CD4-positive, alpha-beta T cell treated with Interleukin-4 for 4 hours (primary cell): ENCODE results near the gene FAF1.
A peak's percentile ranks its signal among the peaks of the same experiment; 100 is the strongest.
"Not testable (repeated sequence)": the region's sequence is repeated elsewhere in the genome, so short reads cannot be mapped to it uniquely, and the experiment has no call there.

Experiments used
- DNase-seq: peaks from one replicate; pipeline ENCODE4 v3.0.0-alpha.2; 2020

FAF1 gene

DNA sequence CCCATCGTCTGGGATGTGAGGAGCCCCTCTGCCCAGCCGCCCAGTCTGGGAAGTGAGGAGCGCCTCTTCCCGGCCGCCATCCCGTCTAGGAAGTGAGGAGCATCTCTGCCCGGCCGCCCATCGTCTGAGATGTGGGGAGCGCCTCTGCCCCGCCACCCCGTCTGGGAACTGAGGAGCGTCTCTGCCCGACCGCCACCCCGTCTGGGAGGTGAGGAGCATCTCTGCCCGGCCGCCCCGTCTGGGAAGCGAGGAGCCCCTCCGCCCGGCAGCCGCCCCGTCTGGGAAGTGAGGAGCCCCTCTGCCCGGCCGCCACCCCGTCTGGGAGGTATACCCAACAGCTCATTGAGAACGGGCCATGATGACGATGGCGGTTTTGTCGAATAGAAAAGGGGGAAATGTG is 7.5 kb downstream of the FAF1 start:
- not testable (repeated sequence) for DNase-seq

DNA sequence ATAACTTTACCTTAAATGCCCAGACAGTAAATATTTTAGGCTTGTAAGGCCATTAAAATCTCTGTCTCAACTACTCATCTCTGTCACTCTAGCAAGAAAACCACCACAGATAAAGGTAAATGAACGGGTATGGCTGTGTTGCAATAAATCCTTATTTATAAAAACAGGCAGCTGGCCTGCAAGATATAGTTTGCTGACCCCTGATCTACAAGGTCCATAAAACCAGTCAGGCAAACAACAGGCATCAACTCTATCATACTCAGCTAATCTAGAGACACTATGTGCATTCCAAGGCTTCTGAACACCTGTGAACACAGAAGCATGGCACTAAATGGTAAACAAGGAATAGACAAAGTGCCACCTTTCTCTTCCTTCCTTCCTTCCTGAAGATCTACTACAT is 9.7 kb downstream of the FAF1 start:
- no peak for DNase-seq

DNA sequence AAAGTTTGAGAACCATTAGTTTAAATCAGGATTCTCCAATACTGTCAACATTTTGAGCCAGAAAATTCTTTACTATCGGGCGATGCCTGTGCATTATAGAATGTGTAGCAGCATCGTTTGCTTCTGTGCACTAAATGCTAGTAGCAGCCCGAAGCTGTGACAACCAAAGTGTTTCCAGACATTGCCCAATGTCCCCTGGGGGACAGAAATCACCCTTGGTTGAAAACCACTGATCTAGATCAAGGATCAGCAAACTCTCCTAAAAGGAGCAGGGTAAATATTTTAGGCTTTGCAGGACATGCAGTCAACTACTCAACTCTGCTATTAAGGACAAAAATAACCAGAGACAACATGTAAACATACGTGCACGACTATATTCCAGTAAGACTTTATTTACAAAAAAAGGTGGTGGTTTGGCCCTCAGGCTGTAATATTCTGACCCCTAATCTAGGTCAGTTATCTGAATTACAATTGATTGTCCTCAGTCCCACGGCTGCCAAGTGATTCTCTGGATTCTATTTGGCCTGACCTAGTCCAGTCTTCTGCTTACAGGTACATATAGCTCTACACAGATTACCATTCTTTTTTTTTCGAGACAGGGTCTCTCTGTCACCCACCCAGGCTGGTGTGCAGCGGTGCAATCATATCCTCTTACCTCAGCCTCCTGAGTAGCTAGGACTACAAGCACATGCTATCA is 10.6 kb downstream of the FAF1 start:
- no peak for DNase-seq

DNA sequence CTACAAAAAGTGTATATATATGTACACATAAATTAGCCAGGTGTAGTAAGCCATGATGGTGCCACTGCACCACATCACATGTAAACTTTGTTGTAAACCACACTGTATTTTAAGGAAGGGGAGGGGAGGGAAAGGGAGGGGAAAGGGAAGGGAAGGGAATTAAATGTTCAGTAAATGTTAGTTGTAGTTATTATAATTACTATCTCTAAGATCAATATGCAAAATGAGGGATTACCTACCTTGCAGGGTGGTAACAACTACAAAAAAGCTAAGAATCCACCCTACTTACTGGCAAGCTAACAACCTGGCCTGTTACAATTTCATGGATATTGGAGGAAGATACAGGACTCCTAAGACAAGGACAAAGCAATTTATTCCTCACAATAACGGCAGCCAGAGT is 17.7 kb downstream of the FAF1 start:
- no peak for DNase-seq

DNA sequence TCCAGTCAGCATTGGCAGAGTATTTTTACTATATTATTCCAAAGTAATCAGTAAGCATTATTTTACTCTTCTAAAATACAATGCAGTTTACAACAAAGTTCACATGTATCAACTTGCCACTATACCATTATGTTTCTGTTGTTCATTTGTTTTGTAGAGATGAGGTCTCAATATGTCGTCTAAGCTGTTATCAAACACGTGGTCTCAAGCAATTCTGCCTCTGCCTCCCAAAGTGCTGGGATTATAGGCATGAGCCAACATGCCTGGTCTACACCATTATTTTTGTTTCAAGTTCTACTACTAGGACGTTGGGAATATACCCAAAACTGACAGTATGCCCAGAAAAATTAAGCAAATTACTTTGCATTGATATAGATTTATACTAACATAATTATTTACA is 19.8 kb downstream of the FAF1 start:
- DNase-seq: no peak

DNA sequence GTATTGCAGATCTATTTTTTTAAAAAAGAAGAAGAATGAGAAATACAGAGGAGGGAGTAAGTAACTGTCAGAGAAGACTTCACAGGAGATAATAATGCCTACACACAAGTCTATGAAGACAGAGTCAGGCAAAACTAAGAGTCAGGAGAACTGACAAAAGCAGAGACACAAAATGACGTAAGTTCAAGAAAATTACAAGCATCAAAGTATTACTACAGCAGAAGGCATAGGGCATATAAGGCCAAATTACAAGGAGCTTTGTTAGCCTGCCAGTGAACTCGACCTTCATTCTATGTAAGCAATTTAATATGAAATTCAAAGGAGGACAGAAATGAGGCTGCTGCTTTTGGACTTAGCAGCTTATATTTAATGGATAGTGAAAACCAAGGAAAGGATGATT is 23.7 kb downstream of the FAF1 start:
- no peak for DNase-seq

DNA sequence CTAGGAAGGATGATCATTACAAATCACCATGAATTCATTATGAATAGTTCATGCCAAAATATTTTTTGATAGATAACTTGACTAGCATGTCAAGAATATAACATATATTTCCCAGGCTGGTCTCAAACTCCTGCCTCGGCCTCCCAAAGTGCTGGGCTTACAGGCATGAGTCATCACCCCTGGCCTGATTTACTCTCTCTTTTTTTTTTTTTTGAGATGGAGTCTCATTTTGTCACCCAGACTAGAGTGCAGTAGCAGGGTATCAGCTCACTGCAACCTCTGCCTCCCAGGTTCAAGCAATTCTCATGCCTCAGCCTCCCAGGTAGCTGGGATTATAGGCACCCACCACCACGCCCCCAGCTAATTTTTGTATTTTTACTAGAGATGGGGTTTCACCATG is 24.8 kb downstream of the FAF1 start:
- DNase-seq: not testable (repeated sequence)

DNA sequence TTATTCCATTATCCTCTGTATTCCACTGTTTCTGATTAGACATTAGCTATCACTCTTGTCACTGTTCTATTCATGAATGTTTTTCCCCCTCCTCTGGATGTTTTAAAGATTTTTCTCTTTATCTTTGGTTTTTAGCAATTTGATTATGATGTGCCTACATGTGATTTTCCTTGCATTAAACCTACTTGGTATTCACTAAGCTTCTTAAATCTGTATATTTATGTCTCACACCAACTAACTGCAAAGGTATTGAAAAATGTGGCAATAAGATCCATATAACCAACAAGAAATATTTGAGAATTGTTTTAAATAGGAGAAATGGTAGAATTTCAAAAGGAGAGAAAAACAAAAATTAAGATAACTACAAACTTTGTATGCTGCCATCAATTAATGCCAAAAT is 25.2 kb downstream of the FAF1 start:
- no peak for DNase-seq

DNA sequence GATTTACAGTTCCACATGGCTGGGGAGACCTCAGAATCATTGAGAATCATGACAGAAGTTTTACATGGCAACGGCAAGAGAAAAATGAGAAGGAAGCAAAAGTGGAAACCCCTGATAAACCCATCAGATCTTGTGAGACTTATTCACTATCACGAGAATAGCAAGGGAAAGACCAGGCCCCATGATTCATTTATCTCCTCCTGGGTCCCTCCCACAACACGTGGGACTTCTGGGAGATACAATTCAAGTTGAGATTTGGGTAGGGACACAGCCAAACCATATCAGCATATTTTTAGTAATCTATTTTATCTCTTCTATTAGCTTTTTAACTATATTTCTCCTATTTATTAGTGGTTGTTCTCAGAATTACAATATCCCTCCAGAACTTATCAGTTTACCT is 26.3 kb downstream of the FAF1 start:
- not testable (repeated sequence) for DNase-seq

DNA sequence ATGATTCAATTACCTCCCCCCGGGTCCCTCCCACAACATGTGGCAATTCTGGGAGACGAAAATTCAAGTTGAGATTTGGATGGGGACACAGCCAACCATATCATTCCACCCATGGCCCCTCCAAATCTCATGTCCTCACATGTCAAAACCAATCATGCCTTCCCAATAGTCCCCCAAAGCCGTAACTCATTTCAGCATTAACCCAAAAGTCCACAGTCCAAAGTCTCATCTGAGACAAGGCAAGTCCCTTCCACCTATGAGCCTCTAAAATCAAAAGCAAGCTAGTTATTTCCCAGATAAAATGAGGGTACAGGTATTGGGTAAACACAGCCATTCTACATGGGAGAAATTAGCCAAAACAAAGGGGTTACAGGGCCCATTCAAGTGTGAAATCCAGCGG is 28.0 kb downstream of the FAF1 start:
- not testable (repeated sequence) for DNase-seq

DNA sequence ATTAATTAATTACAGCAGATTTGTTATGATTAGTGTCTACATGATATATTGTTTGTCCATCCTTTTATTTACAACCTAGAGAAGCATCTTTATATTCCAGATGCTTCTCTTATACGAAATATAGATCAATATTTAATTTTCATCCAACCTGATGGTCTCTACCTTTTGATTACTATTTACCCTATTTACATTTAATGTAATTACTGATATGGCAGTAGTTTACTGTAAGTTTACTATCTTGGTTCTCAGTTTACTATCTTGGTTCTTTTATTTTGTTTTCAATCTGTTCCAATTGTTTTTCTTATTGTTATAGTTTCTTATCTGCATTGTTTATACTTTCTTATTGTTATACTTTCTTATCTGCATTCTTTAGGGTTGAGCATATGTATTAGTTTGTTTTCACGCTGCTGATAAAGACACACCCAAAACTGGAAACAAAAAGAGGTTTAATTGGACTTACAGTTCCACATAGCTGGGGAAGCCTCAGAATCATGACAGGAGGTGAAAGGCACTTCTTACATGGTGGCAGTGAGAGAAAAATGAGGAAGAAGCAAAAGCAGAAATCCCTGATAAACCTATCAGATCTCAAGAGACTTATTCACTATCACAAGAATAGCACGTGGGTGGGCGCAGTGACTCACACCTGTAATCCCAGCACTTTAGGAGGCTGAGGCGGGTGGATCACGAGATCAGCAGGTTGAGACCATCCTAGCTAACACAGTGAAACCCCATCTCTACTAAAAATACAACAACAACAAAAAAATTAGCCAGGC is 28.9 kb downstream of the FAF1 start:
- DNase-seq: no peak

DNA sequence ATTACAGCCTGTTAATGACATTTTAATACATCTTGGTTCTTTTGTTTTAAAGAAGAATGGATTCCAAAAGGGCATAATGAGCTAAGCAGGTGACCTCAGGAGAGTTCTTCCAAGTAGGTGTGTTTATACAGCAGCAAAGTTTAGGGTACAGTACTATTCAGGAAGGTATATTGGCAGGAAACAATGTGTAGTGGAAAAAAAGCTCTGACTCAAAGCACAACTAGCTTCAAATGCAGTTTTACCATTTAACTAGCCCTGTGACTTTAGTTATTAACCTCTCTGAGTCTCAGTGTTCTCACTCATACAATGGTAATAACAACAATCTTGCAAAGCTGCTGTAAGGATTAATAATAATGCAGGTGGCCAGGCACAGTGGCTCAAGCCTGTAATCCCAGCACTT is 29.9 kb downstream of the FAF1 start:
- no peak for DNase-seq

DNA sequence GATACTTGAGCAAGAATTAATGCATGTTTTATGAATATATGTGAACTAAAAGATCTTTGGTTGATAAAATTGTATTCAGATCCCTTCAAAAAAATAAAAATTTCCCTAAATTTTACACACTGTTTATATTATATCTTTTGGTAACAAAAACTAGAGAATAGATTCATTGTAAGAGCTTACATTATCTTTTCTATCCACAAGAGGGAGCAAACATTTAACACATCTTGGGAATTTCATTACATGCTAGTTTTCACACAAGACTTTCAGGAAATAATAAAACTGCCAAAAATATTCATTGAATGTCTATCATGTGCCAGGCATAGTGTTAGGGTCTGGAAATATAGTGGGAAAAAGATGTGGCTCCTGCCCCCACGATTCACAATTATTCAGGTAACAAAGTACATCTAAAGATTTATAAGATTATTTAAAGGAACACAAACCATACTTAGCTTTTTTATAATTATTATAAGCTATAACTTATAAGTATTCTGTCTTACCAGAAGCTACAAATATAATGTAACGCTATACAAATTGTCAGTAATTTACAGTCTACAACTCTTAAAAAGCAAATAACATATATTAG is 30.6 kb downstream of the FAF1 start:
- DNase-seq: peak; percentile 26

DNA sequence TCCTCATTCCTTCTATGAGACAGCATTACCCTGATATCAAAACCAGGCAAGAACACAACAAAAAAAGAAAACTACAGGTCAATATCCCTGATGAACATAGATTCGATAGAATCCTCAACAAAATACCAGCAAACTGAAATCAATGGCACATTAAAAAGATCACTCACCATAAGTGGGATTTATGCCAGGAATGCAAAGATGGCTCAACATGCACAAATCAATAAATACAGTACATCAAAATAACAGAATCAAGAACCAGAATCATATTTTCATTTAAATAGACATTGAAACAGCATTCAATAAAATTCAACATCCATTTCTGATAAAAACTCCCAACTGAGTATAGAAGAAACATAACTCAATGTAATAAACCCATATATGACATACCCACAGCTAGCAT is 36.5 kb downstream of the FAF1 start:
- DNase-seq: no peak

DNA sequence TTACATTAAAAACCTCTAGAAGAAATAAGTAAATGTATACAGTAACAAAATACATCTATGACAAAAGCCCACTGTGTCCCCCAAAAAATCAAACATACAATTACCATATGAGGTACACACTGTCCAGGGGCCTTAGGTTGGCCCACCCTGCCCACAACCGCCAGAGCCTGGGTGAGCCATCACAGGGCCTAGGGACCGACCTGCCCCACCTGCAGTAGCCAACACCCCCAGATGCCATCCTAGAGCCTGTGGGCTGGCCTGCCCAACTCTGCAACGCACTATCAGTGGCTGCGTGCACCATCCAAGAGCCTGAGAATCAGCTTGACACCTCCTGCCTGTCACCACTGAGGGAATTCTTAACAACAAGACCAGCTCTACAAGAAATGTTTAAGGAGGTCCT is 39.0 kb downstream of the FAF1 start:
- DNase-seq: no peak

DNA sequence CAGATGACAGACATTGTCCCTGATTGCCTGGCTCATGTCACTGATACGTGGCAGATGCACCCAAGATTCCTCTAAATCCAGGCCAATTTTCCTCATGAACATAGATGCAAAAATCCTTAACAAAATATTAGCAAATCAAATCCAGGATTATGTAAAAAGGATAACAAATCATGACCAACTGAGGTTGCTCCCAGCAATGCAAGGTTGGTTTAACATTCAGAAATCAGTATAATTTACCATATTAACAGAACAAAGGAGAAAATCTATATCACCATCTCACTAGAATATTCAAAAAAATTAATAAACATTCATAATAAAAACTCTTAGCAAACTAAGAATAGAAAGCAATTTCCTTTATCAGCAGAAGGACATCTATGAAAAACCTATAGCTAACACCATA is 39.7 kb downstream of the FAF1 start:
- no peak for DNase-seq

DNA sequence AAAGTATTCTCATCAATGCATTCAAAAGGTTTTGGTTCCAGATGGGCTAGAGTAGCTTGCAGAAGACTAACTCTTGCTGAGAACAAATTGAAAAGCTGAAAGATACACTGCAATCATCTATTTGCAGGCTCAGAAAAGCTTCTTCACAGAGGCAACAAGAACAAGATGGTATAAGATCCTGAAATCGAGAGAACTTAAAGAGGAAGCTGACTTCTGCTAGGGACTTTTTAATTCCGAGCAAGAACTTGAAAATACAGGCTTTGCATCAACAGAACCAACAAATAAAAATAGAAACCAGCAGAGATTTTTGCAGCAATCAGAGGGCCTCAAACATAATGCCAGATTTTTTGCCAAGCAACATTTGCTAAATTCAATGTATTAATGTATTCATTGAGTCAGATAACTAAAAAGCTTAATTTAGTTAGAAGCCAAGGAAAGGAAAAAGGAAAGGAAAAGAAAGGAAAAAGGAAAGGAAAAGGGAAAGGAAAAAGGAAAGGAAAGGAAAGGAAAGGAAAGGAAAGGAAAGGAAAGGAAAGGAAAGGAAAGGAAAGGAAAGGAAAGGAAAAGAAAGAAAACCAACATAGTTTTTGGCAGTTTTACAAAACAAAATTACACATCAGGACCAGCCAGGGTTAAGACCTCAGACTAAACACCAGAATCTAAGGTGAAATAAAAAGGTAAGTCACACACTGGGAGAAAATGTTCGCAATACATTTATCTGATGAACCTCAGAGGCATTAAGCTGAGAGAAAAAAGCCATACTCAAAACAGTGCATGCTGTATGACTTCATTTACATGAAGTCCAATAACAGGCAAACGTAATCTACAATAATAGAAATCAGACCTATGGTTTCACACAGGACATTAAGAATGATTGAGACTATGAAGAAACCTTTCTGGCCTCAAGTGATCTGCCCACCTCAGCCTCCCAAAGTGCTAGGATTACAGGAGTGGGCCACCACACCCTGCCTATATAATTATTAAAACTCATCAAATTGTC is 42.6 kb downstream of the FAF1 start:
- no peak for DNase-seq

DNA sequence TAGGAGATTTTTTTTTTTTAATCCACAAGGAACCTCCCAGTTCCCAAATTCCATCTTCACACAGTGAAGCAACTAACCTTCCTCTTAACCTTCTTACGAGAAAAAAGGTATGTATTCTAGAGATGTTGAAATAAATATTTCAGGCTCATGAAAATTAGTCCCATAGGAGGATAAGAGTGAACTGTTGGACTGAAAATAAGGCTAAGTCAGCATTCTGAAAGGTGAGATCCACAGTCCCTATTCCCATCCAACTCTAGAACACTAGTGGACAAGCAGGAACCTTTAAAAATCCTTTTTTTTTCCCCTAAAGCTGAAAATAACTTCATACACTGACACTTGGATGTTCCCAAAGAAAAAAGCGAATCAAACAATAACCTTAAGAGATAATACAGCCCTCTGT is 44.4 kb downstream of the FAF1 start:
- no peak for DNase-seq

DNA sequence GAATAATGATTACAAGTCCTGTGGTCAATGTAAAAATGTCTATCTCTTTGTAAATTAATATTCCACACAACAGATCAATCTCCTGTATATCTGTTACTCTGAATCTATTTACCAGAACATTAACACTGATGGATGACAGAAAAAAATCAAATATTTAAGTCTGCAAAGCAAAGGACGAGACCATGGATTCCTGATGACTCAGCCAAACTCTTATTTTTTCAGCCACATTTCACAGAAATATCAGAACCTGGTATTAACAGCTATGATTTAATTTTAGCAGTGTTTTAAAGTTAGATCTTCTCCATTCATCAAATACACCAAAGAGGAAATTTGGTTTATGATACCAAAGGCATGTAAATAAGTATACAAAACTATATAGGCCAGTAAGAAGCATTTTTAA is 46.1 kb downstream of the FAF1 start:
- DNase-seq: no peak

DNA sequence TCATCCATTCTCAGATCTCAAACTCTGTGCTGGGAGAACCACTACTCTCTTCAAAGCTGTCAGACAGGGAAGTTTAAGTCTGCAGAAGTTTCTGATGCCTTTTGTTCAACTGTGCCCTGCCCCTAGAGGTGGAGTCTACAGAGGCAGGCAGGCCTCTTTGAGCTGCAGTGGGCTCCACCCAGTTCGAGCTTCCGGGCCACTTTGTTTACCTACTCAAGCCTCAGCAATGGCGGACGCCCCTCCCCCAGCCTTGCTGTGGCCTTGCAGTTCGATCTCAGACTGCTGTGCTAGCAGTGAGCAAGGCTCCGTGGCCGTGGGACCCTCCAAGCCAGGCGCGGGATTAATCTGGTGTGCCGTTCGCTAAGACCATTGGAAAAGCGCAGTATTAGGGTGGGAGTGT is 49.7 kb downstream of the FAF1 start:
- not testable (repeated sequence) for DNase-seq

DNA sequence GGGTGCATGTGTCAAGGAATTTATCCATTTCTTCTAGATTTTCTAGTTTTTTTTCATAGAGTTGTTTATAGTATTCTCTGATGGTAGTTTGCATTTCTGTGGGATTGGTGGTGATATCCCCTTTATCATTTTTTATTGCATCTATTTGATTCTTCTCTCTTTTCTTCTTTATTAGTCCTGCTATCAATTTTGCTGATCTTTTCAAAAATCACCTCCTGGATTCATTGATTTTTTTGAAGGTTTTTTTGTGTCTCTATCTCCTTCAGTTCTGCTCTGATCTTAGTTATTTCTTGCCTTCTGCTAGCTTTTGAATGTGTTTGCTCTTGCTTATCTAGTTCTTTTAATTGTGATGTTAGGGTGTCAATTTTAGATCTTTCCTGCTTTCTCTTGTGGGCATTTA is 52.5 kb downstream of the FAF1 start:
- DNase-seq: not testable (repeated sequence)

DNA sequence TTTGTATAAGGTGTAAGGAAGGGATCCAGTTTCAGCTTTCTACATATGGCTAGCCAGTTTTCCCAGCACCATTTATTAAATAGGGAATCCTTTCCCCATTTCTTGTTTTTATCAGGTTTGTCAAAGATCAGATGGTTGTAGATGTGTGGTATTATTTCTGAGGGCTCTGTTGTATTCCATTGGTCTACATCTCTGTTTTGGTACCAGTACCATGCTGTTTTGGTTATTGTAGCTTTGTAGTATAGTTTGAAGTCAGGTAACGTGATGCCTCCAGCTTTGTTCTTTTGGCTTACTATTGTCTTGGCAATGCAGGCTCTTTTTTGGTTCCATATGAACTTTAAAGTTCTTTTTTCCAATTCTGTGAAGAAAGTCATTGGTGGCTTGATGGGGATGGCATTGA is 54.0 kb downstream of the FAF1 start:
- DNase-seq: not testable (repeated sequence)

DNA sequence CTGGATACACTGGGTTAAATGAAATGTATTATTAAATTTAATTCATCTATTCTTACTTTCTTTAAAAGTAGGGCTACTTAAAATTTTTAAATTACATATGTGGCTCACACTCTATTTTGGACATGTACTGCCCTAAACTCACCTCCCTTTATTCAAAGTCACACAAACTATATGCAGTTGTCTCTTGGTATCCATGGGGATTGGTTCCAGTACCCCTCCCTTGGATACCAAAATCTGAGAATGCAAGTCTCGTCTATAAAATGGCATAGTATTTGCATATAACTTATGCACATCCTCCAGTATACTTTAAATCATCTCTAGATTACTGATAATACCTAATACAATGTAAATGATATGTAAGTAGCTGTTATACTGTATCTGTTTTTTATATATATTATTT is 57.6 kb downstream of the FAF1 start:
- DNase-seq: no peak
